Gastroesophageal sphincter (tissue), 4 donors: ENCODE data around the gene CRKL. TPM values are rescaled to one million over a fixed set of nuclear protein-coding genes. Genes with fewer than 3 reads are reported as not detected.
A peak's percentile ranks its signal among the peaks of the same experiment; 100 is the strongest.

ENCODE experiments used
- ATAC-seq: fragments of 150-250 bp; one replicate; pipeline ENCODE4 v1.9.1; 2016; ENCODE audit warnings: mild to moderate bottlenecking, moderate library complexity
- H3K27ac ChIP-seq, 4 donors: fragments of 200-600 bp; sonication (generic) in 3 of 4; 1 replicate in 3 of 4; 2 replicates in 1 of 4; pipeline ENCODE4 v1.5.1; 2016 to 2019
- H3K27me3 ChIP-seq: fragments of 200-600 bp; sonication (generic); one replicate; pipeline ENCODE4 v1.5.1; 2019
- H3K36me3 ChIP-seq, 2 donors: fragments of 200-600 bp; sonication (generic); one replicate each; pipeline ENCODE4 v1.5.1; 2019; ENCODE audit warnings: control low read depth in 1 of 2
- H3K4me1 ChIP-seq, 3 donors: fragments of 200-600 bp; sonication (generic); 1 replicate in 2 of 3; 2 replicates in 1 of 3; pipeline ENCODE4 v1.5.1; 2016 to 2019; ENCODE audit warnings: control low read depth in 2 of 3
- H3K4me3 ChIP-seq, 2 donors: fragments of 200-600 bp; sonication (generic); one replicate each; pipeline ENCODE4 v1.5.1; 2019; ENCODE audit warnings: mild to moderate bottlenecking in 1 of 2, moderate library complexity in 1 of 2
- H3K9me3 ChIP-seq, 3 donors: fragments of 200-600 bp; sonication (generic); one replicate each; pipeline ENCODE4 v1.5.1; 2017 to 2019; ENCODE audit warnings: control low read depth in 2 of 3
- EP300 ChIP-seq: sonication (generic); formaldehyde crosslinking; IDR thresholded peaks from one replicate; pipeline ENCODE4 v1.6.1; 2017; ENCODE audit warnings: antibody characterized with exemption, mild to moderate bottlenecking
- POLR2A ChIP-seq, 2 donors: fragments of 450-650 bp; IDR thresholded peaks; one replicate each; pipeline ENCODE4 v1.6.1; 2017; ENCODE audit warnings: antibody characterized with exemption in 2 of 2, mild to moderate bottlenecking in 2 of 2, moderate library complexity in 1 of 2
- POLR2AphosphoS5 ChIP-seq: sonication (generic); formaldehyde crosslinking; IDR thresholded peaks from one replicate; pipeline ENCODE4 v1.6.1; 2017; ENCODE audit warnings: antibody characterized with exemption
- WGBS, 2 donors: methylation state at CpG; one replicate each; pipeline ENCODE4 v1.1.5; 2018; ENCODE audit warnings: low coverage in 1 of 2; 5-methylcytosine and 5-hydroxymethylcytosine counted together
- total RNA-seq, 4 donors: library from RNA; depleted of rRNA; stranded (reverse); fragments of >200 nt; gene quantifications; one replicate each; pipeline ENCODE4 v1.1.0, GENCODE V29; 2016
- TF ChIP-seq, protein P1 (sequence below), 4 experiments: fragments of 200-600 bp in 2 of 4; fragments of 450-650 bp in 2 of 4; sonication (generic) in 1 of 4; IDR thresholded peaks; one replicate each; pipeline ENCODE4 v1.5.1; 2017 to 2019; ENCODE audit warnings: antibody characterized with exemption in 4 of 4, mild to moderate bottlenecking in 2 of 4, moderate library complexity in 2 of 4

The CRKL gene
- total RNA-seq, 4 donors from 2014 or later: 42.5 to 55.8 (median 46.0) TPM

DNA sequence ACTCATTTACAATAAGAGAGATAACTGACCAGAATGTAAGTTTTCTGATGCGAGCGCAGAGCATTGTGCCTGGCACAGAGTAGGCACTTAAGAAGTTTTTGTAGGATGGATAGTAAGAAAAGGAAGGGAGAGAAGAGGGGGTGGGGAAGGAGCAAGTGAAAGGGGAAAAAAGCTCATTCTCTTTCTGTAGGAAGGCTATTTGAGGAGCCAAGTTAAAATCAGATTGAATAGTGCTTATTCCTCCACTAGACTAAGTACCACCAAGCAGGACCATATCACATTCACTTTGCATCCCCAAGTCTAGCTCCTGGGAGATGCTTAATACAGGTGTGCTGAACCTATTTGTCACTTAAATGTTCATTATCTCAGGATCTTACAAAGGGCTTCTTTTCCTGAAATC is 14.1 kb upstream of the CRKL start:
- 93 to 100% methylated on average over 2 of the region's 2 CpGs for WGBS, 2 donors
- Histone ChIP-seq H3K4me1 (no peaks in the 10 kb centered on the region), H3K4me3 (no peak overlapping the region), H3K27me3 (no peaks in the 10 kb centered on the region), H3K9me3 (no peaks in the 10 kb centered on the region), H3K36me3 (no peaks in the 10 kb centered on the region), H3K27ac (no peak overlapping the region)
- ATAC-seq: no peak
- TF ChIP-seq, protein P1, sequence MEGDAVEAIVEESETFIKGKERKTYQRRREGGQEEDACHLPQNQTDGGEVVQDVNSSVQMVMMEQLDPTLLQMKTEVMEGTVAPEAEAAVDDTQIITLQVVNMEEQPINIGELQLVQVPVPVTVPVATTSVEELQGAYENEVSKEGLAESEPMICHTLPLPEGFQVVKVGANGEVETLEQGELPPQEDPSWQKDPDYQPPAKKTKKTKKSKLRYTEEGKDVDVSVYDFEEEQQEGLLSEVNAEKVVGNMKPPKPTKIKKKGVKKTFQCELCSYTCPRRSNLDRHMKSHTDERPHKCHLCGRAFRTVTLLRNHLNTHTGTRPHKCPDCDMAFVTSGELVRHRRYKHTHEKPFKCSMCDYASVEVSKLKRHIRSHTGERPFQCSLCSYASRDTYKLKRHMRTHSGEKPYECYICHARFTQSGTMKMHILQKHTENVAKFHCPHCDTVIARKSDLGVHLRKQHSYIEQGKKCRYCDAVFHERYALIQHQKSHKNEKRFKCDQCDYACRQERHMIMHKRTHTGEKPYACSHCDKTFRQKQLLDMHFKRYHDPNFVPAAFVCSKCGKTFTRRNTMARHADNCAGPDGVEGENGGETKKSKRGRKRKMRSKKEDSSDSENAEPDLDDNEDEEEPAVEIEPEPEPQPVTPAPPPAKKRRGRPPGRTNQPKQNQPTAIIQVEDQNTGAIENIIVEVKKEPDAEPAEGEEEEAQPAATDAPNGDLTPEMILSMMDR (IDR thresholded peaks at IDR 0.05): no peak
- TF ChIP-seq POLR2A (IDR thresholded peaks at IDR 0.05) (no peak), POLR2AphosphoS5 (no peak), EP300 (no peak)

DNA sequence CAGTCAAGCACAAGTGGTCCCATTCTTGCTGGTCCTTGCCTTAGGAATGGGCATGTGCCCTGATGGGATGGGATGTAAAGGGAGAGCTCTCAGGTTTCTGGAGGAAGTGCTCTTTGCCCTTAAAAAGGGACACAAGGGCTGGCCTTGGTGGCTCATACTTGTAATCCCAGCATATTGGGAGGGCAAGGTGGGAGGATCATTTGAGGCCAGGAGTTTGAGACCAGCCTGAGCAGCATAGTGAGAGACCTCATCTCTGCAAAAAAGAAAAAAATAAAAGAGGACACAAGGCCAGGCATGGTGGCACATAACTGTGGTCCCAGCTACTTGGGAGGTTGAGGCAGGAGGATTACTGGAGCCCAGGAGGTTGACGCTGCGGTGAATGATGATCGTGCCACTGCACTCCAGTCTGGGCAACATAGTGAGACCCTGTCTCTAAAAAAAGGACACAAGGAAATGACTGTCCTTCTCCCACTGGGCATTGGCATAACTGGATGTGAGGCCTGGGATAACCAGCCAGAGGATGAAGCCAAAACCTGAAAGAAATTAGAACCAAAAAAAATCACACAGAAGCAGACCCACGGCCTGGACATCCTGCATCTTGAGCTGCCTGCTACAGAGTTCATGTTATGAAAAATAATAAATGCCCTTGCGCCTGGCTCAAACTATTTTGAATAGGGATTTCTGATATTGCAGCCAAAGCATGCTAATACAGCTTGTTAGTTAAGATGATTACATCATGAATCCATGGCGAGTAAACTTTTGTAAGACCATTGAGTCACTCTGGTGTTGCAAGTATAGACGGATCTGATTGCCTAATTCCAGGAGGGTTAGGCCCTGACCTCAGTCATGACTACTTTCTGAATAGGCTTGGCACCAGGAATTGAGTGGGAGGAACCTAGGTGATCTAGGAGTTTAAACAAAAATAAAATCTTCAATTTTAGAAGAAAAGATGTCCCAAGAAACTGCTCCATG is 12.9 kb upstream of the CRKL start:
- no peaks in the 10 kb centered on the region for H3K27me3 ChIP-seq
- no peaks in the 10 kb centered on the region for H3K4me1 ChIP-seq
- H3K36me3 ChIP-seq: no peaks in the 10 kb centered on the region
- peak; percentile 90 for ATAC-seq
- no peaks in the 10 kb centered on the region for H3K9me3 ChIP-seq
- no peak overlapping the region for H3K27ac ChIP-seq
- H3K4me3 ChIP-seq: no peak overlapping the region
- peak; percentile 77 for TF ChIP-seq POLR2AphosphoS5
- no peak for TF ChIP-seq POLR2A (IDR thresholded peaks at IDR 0.05)
- TF ChIP-seq, protein P1 (IDR thresholded peaks at IDR 0.05): no peak
- WGBS, 2 donors: 60 to 69% methylated on average over 4 to 7 of the region's 7 CpGs

DNA sequence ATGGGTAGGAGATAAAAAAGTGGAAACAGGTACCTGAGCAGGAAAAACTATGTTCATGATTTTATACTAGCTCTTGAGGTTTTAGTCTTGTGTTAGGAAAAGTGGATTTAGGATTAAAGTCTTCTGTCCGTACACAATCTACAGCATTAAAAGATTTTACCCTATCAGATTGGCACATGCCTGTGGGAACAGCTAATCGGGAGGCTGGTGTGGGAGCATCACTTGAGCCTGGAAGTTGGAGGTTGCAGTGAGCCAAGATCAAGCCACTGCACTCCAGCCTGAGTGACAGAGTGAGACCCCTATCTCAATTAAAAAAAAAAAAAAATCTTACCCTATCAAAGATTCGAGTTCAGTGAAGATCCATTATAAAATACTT is 12.2 kb upstream of the CRKL start:
- Histone ChIP-seq H3K27me3 (no peaks in the 10 kb centered on the region), H3K27ac (no peak overlapping the region), H3K4me3 (no peak overlapping the region), H3K36me3 (no peaks in the 10 kb centered on the region), H3K4me1 (no peaks in the 10 kb centered on the region), H3K9me3 (no peaks in the 10 kb centered on the region)
- 63 to 67% methylated on average over 2 to 3 of the region's 3 CpGs for WGBS, 2 donors
- ATAC-seq: no peak
- no peak for TF ChIP-seq POLR2AphosphoS5
- TF ChIP-seq, protein P1 (IDR thresholded peaks at IDR 0.05): no peak
- TF ChIP-seq POLR2A (IDR thresholded peaks at IDR 0.05): no peak

DNA sequence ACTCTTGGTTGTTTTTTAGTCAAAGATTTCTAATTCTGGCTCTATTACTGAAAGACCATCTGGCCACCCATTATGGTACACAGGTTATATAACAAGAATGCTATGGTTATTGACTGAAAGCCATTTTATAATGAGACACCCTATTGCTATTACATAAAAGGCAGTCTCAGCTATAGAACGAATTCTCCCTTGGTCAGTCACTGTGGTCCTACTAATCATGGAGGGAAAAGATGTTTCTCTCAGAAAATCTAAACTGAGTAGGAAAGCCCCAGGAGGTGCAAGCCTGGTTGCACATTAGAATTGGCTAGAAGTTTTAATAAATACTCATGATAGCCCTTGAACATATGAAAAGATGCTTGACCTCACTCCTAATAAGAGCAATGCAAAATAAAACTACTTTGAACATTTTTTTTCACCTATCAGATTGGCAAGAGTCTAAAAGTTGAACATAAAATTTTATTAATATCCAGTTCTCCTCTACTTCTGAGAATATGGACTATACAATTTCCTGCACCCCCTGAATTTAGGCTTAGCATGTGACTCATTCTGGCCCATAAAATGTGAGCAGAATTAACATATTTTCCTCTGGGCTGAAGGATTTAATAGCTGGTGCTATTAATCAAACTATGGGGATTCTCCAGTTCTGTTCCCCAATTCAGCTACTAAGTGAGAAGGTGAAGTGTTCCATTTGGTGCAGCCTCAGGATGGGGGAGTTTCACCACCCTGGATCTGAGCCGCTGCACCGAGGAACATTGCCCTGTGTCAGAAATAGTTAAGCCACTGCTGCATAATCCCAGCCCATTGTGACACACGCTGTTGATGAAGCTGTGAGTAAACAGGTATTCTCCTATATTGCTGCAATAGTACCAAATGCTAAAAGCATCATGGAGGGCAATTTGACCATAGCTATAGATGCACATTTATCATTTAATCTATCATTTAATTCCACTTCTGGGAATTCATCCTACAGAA is 11.5 kb upstream of the CRKL start:
- WGBS, 2 donors: 58 to 67% methylated on average over 3 to 4 of the region's 4 CpGs
- no peak for TF ChIP-seq POLR2AphosphoS5
- no peak for TF ChIP-seq POLR2A (IDR thresholded peaks at IDR 0.05)
- TF ChIP-seq, protein P1 (IDR thresholded peaks at IDR 0.05): no peak
- no peak for TF ChIP-seq EP300
- Histone ChIP-seq H3K4me1 (no peaks in the 10 kb centered on the region), H3K9me3 (no peaks in the 10 kb centered on the region), H3K27me3 (no peaks in the 10 kb centered on the region), H3K27ac (no peak overlapping the region), H3K36me3 (no peaks in the 10 kb centered on the region), H3K4me3 (no peak overlapping the region)
- ATAC-seq: no peak
